HG03378 (cell line): ENCODE data around the gene MRPS34.
"Not testable (repeated sequence)": the region's sequence is repeated elsewhere in the genome, so short reads cannot be mapped to it uniquely, and the experiment has no call there.

Experiments used
- ATAC-seq: cut with Tn5 transposase; IDR thresholded peaks from one replicate; pipeline ENCODE4 v1.9.1; 2021; ENCODE audit warnings: mild to moderate bottlenecking, moderate library complexity; ENCODE audit not compliant: unreplicated experiment

The MRPS34 gene

GRCh38 chr16:1772908-1773702 is at the start of gene MRPS34:
MRPS34 (minus strand) TSS chr16:1773134; CDS start chr16:1773119, 15 bp downstream.
- no peak for ATAC-seq

- no peak for ATAC-seq
Observed at GRCh38 chr16:1821861-1822611, 49.1 kb upstream of the MRPS34 start.

- no peak for ATAC-seq
Observed at GRCh38 chr16:1820946-1821290, 48.0 kb upstream of the MRPS34 start.

GRCh38 chr16:1820096-1820945 is 47.4 kb upstream of the MRPS34 start:
- no peak for ATAC-seq

- ATAC-seq: no peak
Observed at GRCh38 chr16:1819611-1820010, 46.7 kb upstream of the MRPS34 start.

- ATAC-seq: no peak
Observed at GRCh38 chr16:1818873-1819525, 46.1 kb upstream of the MRPS34 start.

GRCh38 chr16:1818204-1818872 is 45.4 kb upstream of the MRPS34 start:
- no peak for ATAC-seq

GRCh38 chr16:1817716-1818115 is 44.8 kb upstream of the MRPS34 start:
- no peak for ATAC-seq

- no peak for ATAC-seq
Observed at GRCh38 chr16:1817276-1817589, 44.3 kb upstream of the MRPS34 start.

- ATAC-seq: no peak
Observed at GRCh38 chr16:1816396-1817275, 43.7 kb upstream of the MRPS34 start.

GRCh38 chr16:1815461-1815860 is 42.5 kb upstream of the MRPS34 start:
- no peak for ATAC-seq

- ATAC-seq: no peak
Observed at GRCh38 chr16:1812732-1813163, 39.8 kb upstream of the MRPS34 start.

GRCh38 chr16:1810536-1810935 is 37.6 kb upstream of the MRPS34 start:
- ATAC-seq: no peak

- ATAC-seq: no peak
Observed at GRCh38 chr16:1810106-1810505, 37.2 kb upstream of the MRPS34 start.

- ATAC-seq: no peak
Observed at GRCh38 chr16:1809281-1809801, 36.4 kb upstream of the MRPS34 start.

- no peak for ATAC-seq
Observed at GRCh38 chr16:1808691-1809090, 35.8 kb upstream of the MRPS34 start.

- no peak for ATAC-seq
Observed at GRCh38 chr16:1807626-1808025, 34.7 kb upstream of the MRPS34 start.

GRCh38 chr16:1800701-1801100 is 27.8 kb upstream of the MRPS34 start:
- no peak for ATAC-seq

- ATAC-seq: not testable (repeated sequence)
Observed at GRCh38 chr16:1799263-1799662, 26.3 kb upstream of the MRPS34 start.
